SK-N-MC (cell line): ENCODE data around the gene USP31.

Experiments
- EZH2 ChIP-seq: fragments of 200-600 bp; sonication (generic); IDR thresholded peaks from one replicate; pipeline ENCODE4 v1.6.1; 2017; ENCODE audit warnings: antibody characterized with exemption
- FOXP2 ChIP-seq: optimal IDR thresholded peaks from 2 replicates; pipeline ENCODE3; 2011; ENCODE audit warnings: mild to moderate bottlenecking, moderate library complexity; ENCODE audit not compliant: insufficient read depth; ENCODE audit errors: extremely low read length, control extremely low read depth
- POLR2AphosphoS5 ChIP-seq: IDR thresholded peaks from 2 replicates; pipeline ENCODE4 v1.6.1; 2012; ENCODE audit warnings: mild to moderate bottlenecking, low read depth, low read length, borderline replicate concordance

DNA sequence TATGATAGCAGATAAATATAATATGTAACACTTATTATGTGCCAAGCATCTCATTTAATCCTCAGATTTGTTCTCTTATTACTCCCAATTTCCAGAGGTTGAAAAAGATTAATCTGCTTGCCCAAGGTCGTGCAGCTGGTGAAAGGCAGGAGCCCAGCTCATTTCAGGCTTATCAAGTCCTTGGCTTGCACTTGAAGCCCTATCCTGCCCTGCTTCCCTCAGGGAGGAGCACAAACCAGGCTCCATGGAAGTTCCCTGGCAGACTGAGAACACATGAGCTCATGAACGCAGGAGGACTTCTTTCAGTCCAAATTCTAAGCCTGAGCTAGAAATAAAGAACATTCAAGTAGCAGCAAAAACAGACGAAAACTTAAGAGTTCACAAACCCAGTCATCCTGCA is 74.8 kb downstream of the USP31 start:
- TF ChIP-seq EZH2, result no peak
- TF ChIP-seq POLR2AphosphoS5, result no peak
- TF ChIP-seq FOXP2, result no peak
